HG03469 (cell line): ENCODE data around the gene RAB3C.
"Not testable (repeated sequence)": the region's sequence is repeated elsewhere in the genome, so short reads cannot be mapped to it uniquely, and the experiment has no call there.

Experiments
- ATAC-seq: cut with Tn5 transposase; IDR thresholded peaks from one replicate; pipeline ENCODE4 v1.9.1; 2021; ENCODE audit warnings: mild to moderate bottlenecking, moderate library complexity, moderate number of reproducible peaks; ENCODE audit not compliant: unreplicated experiment

Gene RAB3C

DNA sequence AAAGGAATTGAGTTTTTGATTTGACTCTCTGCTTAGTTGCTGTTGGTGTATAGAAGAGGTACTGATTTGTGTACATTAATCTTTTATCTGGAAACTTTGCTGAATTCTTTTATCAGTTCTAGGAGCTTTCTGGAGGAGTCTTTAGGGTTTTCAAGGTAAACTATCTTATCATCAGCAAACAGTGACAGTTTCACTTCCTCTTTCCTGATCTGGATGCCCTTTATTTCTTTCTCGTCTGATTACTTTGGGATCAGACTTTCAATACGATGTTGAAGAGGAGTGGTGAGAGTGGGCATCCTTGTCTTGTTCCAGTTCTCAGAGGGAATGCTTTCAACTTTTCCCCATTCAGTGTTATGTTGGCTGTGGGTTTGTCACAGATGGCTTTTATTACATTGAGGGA, 17.7 kb downstream of the RAB3C start:
- ATAC-seq, result not testable (repeated sequence)

DNA sequence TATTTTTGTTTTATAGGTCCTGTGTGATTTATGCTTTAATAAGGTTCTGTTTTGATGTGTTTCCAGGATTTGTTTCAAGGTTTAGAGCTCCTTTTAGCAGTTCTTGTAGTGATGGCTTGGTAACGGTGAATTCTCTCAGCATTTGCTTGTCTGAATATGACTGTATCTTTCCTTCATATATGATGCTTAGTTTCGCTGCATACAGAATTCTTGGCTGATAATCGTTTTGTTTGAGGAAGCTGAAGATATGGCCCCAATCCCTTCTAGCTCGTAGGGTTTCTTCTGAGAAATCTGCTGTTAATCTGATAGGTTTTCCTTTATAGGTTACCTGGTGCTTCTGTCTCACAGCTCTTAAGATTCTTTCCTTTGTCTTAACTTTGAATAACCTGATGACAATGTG, 20.0 kb downstream of the RAB3C start:
- ATAC-seq, result not testable (repeated sequence)

DNA sequence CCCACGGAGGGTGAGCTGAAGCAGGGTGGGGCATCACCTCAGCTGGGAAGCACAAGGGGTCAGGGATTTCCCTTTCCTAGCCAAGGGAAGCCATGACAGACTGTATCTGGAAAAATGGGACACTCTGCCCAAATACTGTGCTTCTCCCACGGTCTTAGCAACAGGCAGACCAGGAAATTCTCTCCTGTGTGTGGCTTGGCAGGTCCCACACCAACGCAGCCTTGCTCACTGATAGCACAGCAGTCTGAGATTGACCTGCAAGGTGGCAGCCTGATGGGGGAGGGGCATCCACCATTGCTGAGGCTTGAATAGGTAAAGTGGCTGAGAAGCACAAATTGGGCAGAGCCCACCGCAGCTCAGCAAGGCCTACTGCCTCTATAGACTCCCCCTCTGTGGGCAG, 23.2 kb downstream of the RAB3C start:
- no peak for ATAC-seq

DNA sequence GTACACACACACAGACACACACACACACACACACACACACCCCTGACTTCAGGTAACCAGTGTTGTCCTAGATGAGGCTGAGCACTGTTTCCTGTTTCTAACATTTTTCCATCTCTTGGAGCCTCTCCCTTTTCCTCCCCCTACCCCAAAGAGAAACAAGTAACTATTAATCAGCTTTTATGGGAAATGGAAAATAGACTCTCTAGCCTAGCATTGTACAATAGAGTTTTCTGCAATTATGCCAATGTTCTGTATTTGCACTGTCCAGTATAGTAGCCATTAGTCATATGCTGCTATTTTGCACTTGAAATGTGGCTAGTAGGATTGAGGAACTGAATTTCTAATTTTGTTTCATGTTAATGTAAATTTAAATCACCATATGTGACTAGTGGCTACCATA, 33.1 kb downstream of the RAB3C start:
- no peak for ATAC-seq

DNA sequence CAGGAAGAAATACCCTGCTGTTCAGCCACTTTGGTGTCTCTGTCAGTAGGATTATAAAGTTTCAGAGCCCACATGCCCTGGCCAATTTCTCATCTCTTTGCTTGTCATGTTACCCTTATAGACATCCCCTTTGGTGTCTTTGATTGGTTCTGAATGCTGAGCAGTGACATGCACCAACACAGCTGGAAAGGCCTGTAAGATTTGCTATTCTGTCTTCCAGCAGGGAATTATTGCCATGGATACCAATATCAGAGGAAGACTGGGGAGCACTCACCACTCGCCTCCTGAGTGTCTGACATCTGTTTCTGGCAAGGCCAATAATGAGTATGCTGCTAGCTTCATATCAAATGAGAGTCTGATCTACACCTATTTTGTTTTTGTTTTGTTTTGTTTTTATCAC, 34.4 kb downstream of the RAB3C start:
- ATAC-seq, result no peak

DNA sequence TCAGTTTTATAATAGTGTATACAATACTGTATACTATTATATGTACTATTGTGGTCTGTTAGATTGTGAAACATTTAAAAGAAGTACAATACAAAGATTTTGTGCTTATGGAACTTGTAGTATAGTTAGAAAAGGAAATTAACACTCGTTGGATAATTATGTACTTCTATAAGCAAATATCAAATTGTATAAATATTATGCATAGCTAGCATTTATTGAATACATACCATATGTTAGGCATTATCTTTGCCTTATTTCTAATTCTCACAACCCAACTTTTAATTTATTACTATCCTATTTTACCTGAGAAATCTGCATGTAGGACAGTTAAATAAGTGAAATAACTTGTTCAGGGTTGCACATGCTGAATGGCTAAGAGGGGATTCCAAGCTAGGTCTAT, 37.5 kb downstream of the RAB3C start:
- no peak for ATAC-seq

DNA sequence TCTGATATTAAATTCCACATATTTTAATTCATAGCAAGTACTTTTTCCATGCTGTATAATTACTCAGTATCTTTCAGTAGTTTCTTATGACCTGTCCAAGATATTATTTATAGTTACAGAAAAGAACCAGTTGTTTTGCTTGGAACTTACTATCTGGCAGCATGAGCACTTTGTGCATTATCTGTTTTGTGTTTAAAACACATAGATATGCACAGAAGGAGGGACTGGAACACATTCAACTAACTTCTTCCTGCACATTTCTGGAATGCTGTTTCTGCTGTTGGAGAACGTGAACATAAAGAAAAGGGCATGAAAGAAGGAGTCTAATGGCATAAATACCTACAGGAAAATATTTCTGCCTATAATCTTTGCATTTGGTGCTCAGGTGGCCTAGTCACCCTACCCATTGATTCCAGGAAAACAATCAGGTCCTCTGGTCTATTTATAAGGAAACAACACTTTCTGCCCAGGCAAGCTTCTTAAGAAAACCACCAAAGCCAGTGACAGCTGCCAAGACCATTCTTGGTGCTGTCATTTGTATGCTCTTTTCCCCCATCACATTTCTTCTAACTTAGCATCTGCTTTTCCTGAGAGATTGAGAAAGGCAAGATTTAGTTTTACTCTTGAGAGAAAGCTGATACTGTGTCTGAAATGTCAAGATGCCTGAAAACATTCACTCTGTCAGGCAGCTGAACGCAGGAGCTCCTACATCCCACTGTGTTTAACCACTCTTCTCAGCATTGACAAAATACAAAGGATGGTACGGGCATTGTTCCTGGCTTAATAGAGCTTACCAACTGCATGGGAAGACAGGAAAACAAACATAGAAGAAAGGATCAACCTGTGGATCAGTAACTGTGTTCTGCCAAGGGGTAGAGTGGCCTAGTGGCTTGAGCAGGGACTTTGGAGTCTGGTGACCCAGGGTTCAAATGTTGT, 40.3 kb downstream of the RAB3C start:
- ATAC-seq, result no peak

DNA sequence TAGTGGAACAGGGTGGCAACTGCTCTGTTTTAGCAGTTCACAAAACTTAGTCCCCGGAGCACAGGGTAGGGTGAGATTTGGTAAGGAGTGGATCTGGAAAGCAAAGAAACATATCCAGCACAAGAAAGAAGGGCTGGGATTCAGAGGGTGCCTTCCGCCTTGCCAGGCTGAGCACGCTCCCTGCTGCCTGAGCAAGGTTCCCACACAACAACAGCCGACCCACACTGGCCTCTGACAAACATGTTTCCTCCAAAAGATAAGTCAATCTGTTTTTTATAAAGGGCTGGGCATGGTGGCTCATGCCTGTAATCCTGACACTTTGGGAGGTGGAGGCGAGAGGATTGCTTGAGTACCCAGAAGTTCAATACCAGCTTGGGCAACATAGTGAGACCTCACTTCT, 45.8 kb downstream of the RAB3C start:
- no peak for ATAC-seq

DNA sequence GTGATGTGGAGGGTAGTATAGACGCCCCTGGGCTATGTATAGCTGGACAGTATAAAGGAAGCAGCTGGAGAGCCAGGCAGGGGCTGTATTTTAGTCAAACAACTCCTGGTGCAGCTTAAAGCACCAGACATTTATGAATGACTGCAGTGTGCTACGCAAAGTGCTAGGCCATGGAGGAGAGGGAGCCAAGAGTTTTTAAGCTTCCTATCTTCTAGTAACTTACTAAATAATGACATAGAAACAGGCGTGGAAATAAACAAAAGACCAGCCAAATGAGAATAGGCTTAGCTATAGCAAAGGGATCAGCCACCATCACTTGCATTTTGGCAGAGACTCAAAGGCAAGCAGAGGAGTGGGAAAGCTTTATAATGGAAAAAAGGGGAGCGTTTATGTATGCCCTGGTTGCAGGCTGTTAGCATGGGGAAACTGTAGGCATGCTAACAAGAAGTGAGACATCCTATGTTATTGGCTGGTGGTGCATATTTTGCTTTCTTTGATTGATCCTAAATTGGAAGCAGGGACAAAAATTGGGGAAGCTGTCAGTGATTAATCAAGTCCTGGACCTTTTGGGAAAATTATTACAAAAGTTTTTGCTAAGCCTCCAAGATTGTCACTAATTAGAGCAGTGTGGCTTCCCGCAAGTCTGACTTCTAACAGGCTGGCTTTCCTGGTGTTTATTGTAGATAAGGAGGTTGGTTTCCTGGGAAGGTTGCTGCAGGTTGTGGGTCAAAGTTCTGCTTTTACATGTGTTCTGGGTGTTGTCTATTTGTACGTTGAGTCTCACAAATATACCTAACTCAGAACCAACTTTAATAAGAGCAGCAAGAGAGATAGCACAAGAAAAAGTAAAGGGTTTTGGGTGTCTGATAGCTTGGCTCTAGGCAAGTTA, 46.6 kb downstream of the RAB3C start:
- no peak for ATAC-seq

DNA sequence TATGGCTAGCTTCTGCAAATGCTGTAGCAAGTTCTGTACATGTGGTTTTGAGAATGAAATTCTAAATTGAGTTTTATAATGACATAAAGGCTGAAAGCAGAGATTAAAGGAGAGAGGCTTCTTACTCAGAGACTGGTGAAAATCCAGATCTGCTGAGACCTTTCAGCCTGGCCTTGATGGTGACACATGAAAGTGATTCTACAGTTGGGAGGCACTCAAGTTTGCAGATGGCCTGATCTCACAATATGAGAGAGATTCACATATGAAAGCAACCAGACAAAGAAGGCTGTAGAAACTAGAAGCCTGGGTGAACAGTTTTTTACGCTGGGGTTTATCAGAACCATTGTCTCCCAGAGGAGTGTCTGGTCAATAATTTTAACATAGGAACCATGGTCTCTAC, 49.0 kb downstream of the RAB3C start:
- ATAC-seq, result no peak

DNA sequence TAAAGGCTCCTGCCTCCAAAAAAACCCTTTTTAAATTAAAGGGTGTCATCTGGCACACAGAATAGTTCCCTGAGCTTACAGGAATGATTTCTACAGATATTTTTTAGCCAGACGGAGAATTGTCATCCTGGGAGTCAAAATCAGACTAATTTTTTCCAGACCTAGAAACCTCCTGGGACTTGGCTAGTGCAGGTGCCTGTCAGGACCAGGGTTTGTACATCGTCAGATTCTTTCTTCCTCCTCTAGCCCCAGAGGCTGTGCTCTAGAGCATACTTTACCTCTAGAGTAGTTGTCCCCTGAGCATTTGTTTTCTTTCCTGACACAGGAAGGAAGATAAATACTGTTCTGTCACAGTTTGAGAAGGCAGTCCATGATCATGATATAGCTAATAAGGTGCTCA, 52.5 kb downstream of the RAB3C start:
- ATAC-seq, result no peak

DNA sequence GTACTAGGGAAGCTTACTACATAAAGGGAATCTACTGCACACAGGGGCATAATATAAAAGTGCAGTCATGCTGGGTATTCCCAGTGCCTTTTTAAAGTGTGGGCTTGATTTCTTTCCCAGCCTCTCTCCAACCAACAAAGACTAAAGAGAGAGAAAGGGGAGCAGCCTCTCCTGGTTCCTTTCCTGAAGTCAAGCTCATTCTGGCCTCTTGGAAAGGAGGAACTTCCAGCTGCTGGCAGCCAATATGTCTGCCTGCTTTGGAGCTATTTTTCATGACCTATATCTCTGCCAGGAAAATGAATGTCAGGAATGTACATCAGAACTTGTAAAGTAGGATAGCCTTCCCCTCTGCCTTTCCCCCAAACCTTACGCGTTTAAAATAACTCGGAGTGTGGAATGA, 57.1 kb downstream of the RAB3C start:
- no peak for ATAC-seq

DNA sequence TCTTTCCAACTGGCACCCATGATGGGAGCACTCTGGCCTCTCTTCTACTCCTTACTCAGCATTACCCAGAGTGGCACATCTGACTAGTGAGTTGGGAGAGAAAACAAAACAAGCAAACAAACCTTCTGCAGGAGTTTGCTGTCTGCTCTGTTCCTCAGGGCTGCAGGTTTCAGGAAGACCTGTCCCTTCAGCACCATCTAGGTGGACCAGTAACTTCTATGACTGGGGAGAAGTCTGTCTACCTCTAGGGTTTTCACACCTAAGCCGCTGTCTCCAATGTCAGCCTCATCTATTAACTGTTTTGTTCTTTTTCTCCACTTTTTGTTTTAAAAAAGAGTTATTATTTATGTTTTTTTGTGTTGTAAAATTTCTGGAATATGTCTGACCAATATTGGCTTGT, 58.7 kb downstream of the RAB3C start:
- ATAC-seq, result no peak

DNA sequence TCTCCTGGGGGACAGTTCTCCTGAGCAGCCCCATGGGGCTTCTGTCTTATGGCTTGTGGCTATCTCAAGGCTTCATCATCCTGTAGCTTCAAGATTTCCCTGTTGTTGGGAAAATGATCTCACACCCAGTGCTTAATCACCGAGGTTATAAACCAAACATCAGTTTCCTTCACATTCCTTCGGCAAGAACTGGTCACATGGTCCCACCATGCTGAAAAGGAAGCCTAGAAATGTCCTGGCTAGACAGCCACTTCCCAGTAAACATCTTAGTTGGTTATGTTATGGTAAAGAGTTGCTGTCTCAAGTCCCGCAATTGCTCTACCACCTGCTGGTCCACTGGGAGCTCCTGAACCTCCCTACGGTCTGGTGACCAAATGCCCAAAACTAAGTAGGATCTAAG, 66.0 kb downstream of the RAB3C start:
- no peak for ATAC-seq

DNA sequence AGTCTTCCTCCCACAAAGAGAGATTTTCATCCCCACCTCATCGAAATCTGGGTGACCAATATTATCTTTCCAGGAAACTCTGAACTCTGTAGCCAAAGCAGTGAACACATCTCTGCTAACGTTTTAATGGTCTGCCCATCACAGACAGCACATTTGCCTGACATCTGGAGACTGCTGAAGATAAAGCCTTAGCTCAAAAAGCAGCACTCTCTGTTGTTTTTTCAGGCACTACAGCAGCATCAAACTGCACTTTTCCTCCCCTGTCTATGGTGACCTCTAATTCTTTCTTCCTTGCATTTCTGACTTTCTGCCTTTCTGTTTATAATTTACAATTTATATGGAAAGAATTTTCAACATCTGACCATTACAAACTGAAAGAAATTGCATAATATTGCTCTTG, 66.8 kb downstream of the RAB3C start:
- ATAC-seq, result no peak

DNA sequence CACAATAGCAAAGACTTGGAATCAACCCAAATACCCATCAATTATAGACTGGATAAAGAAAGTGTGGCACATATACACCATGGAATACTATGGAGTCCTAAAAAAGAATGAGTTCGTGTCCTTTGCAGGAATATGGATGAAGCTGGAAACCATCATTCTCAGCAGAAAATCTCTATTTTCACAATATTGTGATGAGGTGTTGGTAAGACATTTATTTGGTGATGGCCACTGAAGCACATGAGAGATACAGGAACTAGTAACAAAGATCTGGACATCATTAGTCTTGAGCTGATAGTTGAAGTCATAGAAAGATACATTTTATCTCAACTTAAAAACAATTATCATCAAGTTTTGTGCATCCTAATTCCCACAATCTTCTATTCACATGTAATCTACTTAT, 70.6 kb downstream of the RAB3C start:
- no peak for ATAC-seq

DNA sequence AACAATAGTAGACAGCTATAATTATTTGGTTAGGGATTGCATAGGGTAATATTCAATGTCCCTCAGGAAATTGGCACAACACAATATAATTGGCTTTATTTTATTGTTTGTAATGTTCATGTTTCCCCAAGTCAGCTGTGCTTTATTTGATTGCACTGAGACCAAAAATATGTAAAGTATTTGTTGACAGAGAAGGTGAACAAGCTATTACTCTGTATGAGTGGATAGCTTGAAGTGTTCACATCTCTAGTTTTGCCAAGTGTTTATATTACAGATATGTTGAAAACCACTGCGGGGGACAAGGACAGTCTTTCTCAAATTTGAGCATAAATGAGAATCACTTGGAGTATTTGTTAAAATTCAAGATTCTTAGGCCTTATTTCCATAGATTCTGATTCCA, 83.3 kb downstream of the RAB3C start:
- no peak for ATAC-seq

DNA sequence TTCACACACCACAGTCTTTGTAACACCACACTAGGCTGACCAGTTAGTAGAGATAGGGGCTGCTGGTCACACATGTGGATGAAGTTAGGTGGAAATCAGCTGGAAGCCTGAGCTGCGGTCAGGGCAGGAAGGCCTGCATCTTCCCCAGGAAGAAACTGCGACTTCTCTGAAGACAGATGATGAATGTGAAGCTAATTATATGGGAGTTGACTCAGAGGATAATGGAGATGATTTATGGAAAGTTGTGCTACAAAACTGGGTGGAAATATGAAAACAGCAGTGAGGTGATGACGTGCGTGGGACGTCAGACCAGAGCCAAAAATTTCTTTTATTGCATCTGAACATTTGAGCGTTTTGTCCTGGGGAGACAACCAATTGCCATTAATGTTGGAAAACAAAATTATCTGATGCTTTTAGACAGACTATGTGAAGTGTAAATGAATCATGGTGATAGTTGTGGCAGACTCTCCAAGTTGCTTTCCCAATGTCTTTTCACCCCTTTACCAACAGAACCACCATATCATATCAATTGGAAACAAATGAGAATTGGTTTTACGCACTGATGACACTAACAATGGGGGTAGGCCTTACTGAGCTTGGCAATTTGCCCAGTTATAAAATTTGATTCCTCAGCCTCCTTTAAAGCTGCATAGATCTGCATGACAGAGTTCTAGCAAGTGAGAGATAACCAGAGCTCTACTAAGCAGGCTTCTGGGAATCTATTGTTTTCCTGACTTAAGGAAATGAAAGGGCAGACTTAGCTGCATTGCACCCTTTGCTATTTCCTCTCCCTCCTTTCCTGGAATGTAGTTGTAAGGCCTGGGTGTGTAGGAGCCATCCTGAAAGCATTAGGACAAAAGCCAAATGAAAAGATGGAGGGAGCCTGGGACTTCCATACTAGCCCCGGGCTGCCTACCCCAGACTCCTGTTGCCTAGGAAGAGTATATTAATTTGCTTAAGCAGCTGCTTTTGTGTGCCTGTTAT, 84.0 kb downstream of the RAB3C start:
- ATAC-seq, result no peak

DNA sequence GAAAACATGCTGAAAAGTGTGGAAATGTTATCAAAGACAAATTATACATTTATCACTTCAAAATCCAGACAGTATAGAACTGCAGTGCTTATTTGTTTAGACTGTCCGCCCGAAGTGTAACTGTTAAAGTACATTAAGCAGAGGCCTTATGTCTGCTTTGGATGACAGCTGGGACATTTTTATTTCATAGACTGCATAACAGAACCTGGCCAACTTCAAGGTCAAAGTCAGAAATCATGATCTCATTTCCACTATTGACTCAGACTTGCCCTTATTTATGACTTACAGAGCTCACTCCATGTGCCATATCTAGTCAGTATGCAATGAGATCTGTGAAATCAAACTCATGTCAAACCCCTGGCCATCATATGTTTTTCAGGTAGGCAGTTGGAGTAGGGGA, 87.7 kb downstream of the RAB3C start:
- no peak for ATAC-seq

DNA sequence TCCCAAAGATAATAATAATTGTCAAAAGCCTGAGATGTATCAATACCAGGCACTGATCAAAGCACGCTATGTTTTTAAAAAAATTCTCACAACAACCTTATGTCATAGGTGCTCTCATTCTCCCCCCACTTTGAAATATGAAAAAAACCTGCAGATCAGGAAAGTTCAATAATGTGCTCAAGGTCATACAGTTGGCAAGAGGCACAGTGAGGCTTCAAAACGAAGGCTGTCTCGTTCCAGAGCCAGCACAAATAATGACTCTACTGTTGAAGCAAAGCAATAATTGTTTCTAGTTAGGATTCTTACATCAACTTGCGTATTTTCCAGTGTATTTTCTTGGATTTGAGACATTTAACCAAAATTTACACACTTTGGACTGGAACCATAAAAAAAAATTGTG, 88.3 kb downstream of the RAB3C start:
- no peak for ATAC-seq

DNA sequence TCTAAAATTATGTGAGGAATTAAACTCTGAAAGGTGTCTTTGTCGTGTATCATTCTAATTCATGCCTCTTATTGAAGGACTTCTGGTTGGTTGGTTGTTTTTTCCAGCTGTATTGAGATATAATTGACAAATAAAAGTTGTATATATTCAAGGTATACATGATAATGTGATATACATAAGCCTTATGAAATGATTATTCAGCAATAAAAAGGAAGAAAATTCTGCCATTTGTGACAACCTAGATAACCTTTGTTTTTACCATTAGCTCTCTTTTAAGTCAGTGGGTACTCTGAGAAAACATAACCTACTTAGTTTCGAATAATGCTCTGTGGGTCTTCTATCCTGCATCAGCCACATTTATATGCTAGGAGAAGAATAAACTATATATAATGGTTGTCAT, 89.6 kb downstream of the RAB3C start:
- ATAC-seq, result no peak
